IPS-20b (cell line): Measurements from ENCODE around the gene ATP5ME.
A peak's percentile ranks its signal among the peaks of the same experiment; 100 is the strongest.

Experiments used
- H3K27ac ChIP-seq: one replicate; pipeline ENCODE4 v1.5.1; 2013; ENCODE audit warnings: low read length
- H3K27me3 ChIP-seq: 2 replicates; pipeline ENCODE4 v1.6.1; 2013; ENCODE audit warnings: mild to moderate bottlenecking, low read length, inconsistent platforms; ENCODE audit not compliant: insufficient read depth
- H3K36me3 ChIP-seq: 2 replicates; pipeline ENCODE4 v1.6.1; 2013; ENCODE audit warnings: low read depth, mild to moderate bottlenecking, inconsistent platforms, low read length, moderate library complexity; ENCODE audit not compliant: insufficient read depth
- H3K4me1 ChIP-seq: 2 replicates; pipeline ENCODE4 v1.6.1; 2013; ENCODE audit warnings: mild to moderate bottlenecking, control low read depth, inconsistent platforms, low read length, moderate library complexity; ENCODE audit not compliant: insufficient read depth
- H3K4me3 ChIP-seq: 2 replicates; pipeline ENCODE4 v1.5.1; 2013; ENCODE audit warnings: mild to moderate bottlenecking, low read length, inconsistent platforms
- H3K9ac ChIP-seq: 2 replicates; pipeline ENCODE4 v1.6.1; 2013; ENCODE audit warnings: low read depth, mild to moderate bottlenecking, inconsistent platforms, low read length, moderate library complexity
- H3K9me3 ChIP-seq: 2 replicates; pipeline ENCODE4 v1.6.1; 2013; ENCODE audit warnings: mild to moderate bottlenecking, low read depth, low read length, inconsistent platforms; ENCODE audit not compliant: insufficient read depth

Gene ATP5ME

GRCh38 chr4:680551-680927 lies 6.5 kb upstream of the ATP5ME start:
- H3K27ac ChIP-seq = no peak overlapping the region
- H3K9ac ChIP-seq = no peak overlapping the region; the same call in 1 of the 2 replicates
- H3K36me3 ChIP-seq = no peaks in the 10 kb centered on the region
- H3K4me3 ChIP-seq = peak overlapping the region; percentile 68
- H3K27me3 ChIP-seq = peaks cover 6% of the 10 kb centered on the region; the same call in 1 of the 2 replicates
- peaks cover 5% of the 10 kb centered on the region for H3K4me1 ChIP-seq
- no peaks in the 10 kb centered on the region for H3K9me3 ChIP-seq

GRCh38 chr4:680091-680490 lies 6.0 kb upstream of the ATP5ME start:
- Histone ChIP-seq H3K4me3 (peak overlapping the region; percentile 68; the same call in 1 of the 2 replicates), H3K27me3 (peaks cover 6% of the 10 kb centered on the region; the same call in 1 of the 2 replicates), H3K4me1 (peaks cover 5% of the 10 kb centered on the region), H3K27ac (no peak overlapping the region), H3K9ac (no peak overlapping the region), H3K36me3 (no peaks in the 10 kb centered on the region), H3K9me3 (no peaks in the 10 kb centered on the region)

GRCh38 chr4:679629-680028 lies 5.6 kb upstream of the ATP5ME start:
- no peak overlapping the region for H3K9ac ChIP-seq

GRCh38 chr4:679104-679481 lies 5.0 kb upstream of the ATP5ME start:
- Histone ChIP-seq H3K27me3 (peaks cover 6% of the 10 kb centered on the region; the same call in 1 of the 2 replicates), H3K27ac (no peak overlapping the region), H3K9ac (no peak overlapping the region), H3K9me3 (no peaks in the 10 kb centered on the region), H3K36me3 (no peaks in the 10 kb centered on the region), H3K4me3 (no peak overlapping the region), H3K4me1 (peaks cover 5% of the 10 kb centered on the region)

More at GRCh38 chr4:679629-680028, 5.6 kb upstream of the ATP5ME start:
- H3K4me3 ChIP-seq = no peak overlapping the region
- no peaks in the 10 kb centered on the region for H3K9me3 ChIP-seq
- H3K4me1 ChIP-seq = peaks cover 5% of the 10 kb centered on the region
- H3K36me3 ChIP-seq = no peaks in the 10 kb centered on the region
- H3K27me3 ChIP-seq = peaks cover 6% of the 10 kb centered on the region; the same call in 1 of the 2 replicates
- H3K27ac ChIP-seq = no peak overlapping the region

GRCh38 chr4:678331-679103 lies 4.4 kb upstream of the ATP5ME start:
- Histone ChIP-seq H3K27me3 (peaks cover 6% of the 10 kb centered on the region; the same call in 1 of the 2 replicates), H3K36me3 (no peaks in the 10 kb centered on the region), H3K4me3 (no peak overlapping the region), H3K27ac (no peak overlapping the region), H3K9ac (no peak overlapping the region), H3K4me1 (peaks cover 5% of the 10 kb centered on the region), H3K9me3 (no peaks in the 10 kb centered on the region)

- peaks cover 6% of the 10 kb centered on the region; the same call in 1 of the 2 replicates for H3K27me3 ChIP-seq
- no peak overlapping the region for H3K9ac ChIP-seq
- H3K9me3 ChIP-seq = no peaks in the 10 kb centered on the region
- H3K4me3 ChIP-seq = no peak overlapping the region
- peaks cover 5% of the 10 kb centered on the region for H3K4me1 ChIP-seq
- H3K27ac ChIP-seq = no peak overlapping the region
- H3K36me3 ChIP-seq = peaks cover 6% of the 10 kb centered on the region
Measured at GRCh38 chr4:677431-678293, 3.6 kb upstream of the ATP5ME start.

- no peak overlapping the region for H3K4me3 ChIP-seq
- peaks cover 6% of the 10 kb centered on the region; the same call in 1 of the 2 replicates for H3K27me3 ChIP-seq
- H3K36me3 ChIP-seq = peaks cover 14% of the 10 kb centered on the region
- peaks cover 5% of the 10 kb centered on the region for H3K4me1 ChIP-seq
- no peak overlapping the region for H3K9ac ChIP-seq
- no peaks in the 10 kb centered on the region for H3K9me3 ChIP-seq
- H3K27ac ChIP-seq = no peak overlapping the region
Measured at GRCh38 chr4:676871-677235, 2.8 kb upstream of the ATP5ME start.

- H3K4me3 ChIP-seq = no peak overlapping the region
- H3K27me3 ChIP-seq = peaks cover 6% of the 10 kb centered on the region; the same call in 1 of the 2 replicates
- peaks cover 5% of the 10 kb centered on the region for H3K4me1 ChIP-seq
- H3K27ac ChIP-seq = no peak overlapping the region
- peaks cover 20% of the 10 kb centered on the region for H3K36me3 ChIP-seq
- no peaks in the 10 kb centered on the region for H3K9me3 ChIP-seq
- no peak overlapping the region for H3K9ac ChIP-seq
Measured at GRCh38 chr4:675980-676870, 2.1 kb upstream of the ATP5ME start.

GRCh38 chr4:675036-675882 lies 1.2 kb upstream of the ATP5ME start:
- Histone ChIP-seq H3K9me3 (no peaks in the 10 kb centered on the region), H3K27ac (peak overlapping the region; percentile 42), H3K27me3 (peaks cover 6% of the 10 kb centered on the region; the same call in 1 of the 2 replicates), H3K4me3 (peak overlapping the region; percentile 78), H3K4me1 (peaks cover 2% of the 10 kb centered on the region), H3K36me3 (peaks cover 27% of the 10 kb centered on the region), H3K9ac (peak overlapping the region; percentile 88)

- H3K9me3 ChIP-seq = no peaks in the 10 kb centered on the region
- peak overlapping the region; percentile 45 for H3K27ac ChIP-seq
- no peaks in the 10 kb centered on the region; the same call in 1 of the 2 replicates for H3K4me1 ChIP-seq
- peaks cover 2% of the 10 kb centered on the region; the same call in 1 of the 2 replicates for H3K27me3 ChIP-seq
- peak overlapping the region; percentile 89 for H3K9ac ChIP-seq
- H3K4me3 ChIP-seq = peak overlapping the region; percentile 78
- peaks cover 27% of the 10 kb centered on the region for H3K36me3 ChIP-seq
Measured at GRCh38 chr4:673349-674091, 556 bp downstream of the ATP5ME start.
